Panc1 (cell line): ENCODE results near the gene PXMP2.

ENCODE experiments used
- SIN3A ChIP-seq: IDR thresholded peaks from 2 replicates; pipeline ENCODE4 v1.6.1; 2012; ENCODE audit warnings: low read depth, mild to moderate bottlenecking, low read length, moderate library complexity, borderline replicate concordance; ENCODE audit not compliant: insufficient read depth
- TF ChIP-seq, protein P1 (sequence below): fragments of 450-650 bp; IDR thresholded peaks from 2 replicates; pipeline ENCODE4 v1.5.1; 2017; ENCODE audit warnings: mild to moderate bottlenecking
- TF ChIP-seq, protein P2 (sequence below), 2 experiments: IDR thresholded peaks; 2 replicates each; pipeline ENCODE4 v1.6.1; 2011 to 2012; ENCODE audit warnings: low read depth in 2 of 2, control low read depth in 1 of 2, low read length in 1 of 2, mild to moderate bottlenecking in 1 of 2, moderate library complexity in 1 of 2; ENCODE audit not compliant: insufficient read depth in 1 of 2

DNA sequence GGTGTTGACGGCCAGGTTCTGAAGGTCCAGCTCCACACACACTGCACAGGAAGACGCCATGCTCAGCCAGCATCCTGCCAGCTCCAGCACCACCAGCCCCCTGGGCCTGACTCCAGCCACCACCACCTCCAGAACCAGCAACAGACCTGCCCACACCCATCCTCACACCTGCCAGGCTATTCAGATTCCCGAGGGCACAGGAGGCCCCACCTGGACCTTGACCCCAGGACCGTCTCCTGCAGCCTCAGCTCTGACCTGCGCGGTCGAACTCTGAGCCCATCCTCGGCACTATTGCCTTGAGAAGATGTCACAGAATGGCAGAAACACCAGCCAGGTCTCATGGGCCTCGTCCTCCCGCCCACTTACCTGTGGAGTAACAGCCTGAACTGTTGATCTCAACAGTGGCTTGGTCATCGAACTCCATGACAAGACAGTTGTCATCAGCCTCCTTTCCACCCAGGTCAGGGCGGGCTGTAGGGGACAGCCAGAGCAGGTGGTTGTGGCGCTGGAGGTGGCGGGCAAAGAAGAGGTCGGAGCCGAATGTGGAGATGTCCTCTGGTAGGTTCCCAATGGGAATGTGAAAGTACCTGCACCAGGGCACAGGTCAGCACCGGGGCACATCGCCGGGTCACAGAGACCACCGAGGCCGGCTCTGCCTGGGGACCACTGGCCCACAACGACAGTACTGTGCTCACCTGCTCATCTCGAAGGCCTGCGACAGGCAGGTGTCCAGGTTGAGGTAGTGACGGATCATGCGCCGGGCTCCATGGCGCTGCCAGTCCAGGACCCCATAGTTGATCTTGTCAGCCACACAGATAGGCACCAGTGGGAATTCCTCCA lies 45.4 kb upstream of the PXMP2 start:
- TF ChIP-seq, protein P1, sequence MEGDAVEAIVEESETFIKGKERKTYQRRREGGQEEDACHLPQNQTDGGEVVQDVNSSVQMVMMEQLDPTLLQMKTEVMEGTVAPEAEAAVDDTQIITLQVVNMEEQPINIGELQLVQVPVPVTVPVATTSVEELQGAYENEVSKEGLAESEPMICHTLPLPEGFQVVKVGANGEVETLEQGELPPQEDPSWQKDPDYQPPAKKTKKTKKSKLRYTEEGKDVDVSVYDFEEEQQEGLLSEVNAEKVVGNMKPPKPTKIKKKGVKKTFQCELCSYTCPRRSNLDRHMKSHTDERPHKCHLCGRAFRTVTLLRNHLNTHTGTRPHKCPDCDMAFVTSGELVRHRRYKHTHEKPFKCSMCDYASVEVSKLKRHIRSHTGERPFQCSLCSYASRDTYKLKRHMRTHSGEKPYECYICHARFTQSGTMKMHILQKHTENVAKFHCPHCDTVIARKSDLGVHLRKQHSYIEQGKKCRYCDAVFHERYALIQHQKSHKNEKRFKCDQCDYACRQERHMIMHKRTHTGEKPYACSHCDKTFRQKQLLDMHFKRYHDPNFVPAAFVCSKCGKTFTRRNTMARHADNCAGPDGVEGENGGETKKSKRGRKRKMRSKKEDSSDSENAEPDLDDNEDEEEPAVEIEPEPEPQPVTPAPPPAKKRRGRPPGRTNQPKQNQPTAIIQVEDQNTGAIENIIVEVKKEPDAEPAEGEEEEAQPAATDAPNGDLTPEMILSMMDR: no peak
- TF ChIP-seq, protein P2, sequence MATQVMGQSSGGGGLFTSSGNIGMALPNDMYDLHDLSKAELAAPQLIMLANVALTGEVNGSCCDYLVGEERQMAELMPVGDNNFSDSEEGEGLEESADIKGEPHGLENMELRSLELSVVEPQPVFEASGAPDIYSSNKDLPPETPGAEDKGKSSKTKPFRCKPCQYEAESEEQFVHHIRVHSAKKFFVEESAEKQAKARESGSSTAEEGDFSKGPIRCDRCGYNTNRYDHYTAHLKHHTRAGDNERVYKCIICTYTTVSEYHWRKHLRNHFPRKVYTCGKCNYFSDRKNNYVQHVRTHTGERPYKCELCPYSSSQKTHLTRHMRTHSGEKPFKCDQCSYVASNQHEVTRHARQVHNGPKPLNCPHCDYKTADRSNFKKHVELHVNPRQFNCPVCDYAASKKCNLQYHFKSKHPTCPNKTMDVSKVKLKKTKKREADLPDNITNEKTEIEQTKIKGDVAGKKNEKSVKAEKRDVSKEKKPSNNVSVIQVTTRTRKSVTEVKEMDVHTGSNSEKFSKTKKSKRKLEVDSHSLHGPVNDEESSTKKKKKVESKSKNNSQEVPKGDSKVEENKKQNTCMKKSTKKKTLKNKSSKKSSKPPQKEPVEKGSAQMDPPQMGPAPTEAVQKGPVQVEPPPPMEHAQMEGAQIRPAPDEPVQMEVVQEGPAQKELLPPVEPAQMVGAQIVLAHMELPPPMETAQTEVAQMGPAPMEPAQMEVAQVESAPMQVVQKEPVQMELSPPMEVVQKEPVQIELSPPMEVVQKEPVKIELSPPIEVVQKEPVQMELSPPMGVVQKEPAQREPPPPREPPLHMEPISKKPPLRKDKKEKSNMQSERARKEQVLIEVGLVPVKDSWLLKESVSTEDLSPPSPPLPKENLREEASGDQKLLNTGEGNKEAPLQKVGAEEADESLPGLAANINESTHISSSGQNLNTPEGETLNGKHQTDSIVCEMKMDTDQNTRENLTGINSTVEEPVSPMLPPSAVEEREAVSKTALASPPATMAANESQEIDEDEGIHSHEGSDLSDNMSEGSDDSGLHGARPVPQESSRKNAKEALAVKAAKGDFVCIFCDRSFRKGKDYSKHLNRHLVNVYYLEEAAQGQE (IDR thresholded peaks at IDR 0.05; ENCODE audit: insufficient read depth in 1 of 2, low read depth in 2 of 2, low read length in 1 of 2): no peak
- TF ChIP-seq SIN3A: no peak
